GM19035 (cell line): ENCODE measurements around the gene SLC43A3.

Source experiments
- ATAC-seq: cut with Tn5 transposase; IDR thresholded peaks from one replicate; pipeline ENCODE4 v1.9.1; 2021; ENCODE audit not compliant: unreplicated experiment

The SLC43A3 gene

DNA sequence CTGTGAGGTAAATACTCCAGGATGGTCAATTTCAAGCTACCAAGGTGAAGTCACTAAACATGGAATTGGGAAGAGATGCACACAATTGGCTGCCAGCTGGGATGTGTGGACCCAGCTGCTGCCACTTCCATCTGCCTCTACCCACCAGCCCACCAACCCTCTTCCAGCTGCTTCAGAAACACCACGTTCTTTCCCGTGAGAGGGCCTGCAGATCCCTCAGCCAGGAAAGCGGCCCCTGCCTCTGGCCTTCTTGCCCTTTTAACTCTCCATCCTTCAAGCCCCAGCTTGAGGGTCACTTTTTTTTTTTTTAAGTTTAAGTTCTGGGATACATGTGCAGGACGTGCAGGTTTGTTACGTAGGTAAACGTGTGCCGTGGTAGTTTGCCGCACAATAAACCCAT lies 65.9 kb downstream of the SLC43A3 start:
- ATAC-seq: no peak

DNA sequence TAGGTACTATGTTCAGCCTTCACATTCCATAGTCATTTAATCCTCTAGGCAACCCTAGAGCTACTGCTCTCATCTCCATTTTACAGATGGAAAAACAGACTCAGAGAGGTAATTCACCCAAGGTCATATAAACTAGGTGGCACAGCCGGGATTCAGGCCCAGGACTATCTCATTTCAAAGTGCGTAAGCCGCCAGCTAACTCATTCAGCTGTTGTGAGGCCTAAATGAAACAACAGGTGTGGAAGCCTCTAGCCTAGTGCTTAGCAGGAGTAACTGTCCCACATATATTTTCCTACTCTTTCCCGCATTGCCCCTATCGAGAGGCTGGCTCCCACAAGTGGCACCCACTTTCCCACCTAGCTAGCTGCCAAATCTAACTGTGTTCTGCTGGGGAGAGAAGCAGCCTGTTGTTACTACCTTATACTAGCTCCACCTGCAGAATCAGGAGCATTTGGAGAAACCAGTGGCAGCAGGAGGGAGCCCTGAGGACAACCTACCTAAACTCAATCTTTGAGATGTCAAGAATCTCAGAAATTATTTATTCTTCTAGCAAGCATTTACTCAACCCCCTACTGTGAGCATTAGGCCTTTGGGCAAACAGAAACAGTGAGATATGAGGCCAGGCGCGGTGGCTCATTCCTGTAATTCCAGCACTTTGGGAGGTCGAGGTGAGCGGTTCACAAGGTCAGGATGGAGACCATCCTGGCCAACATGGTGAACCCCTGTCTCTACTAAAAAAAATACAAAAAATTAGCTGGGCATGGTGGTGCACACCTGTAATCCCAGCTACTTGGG lies 66.8 kb downstream of the SLC43A3 start:
- no peak for ATAC-seq

DNA sequence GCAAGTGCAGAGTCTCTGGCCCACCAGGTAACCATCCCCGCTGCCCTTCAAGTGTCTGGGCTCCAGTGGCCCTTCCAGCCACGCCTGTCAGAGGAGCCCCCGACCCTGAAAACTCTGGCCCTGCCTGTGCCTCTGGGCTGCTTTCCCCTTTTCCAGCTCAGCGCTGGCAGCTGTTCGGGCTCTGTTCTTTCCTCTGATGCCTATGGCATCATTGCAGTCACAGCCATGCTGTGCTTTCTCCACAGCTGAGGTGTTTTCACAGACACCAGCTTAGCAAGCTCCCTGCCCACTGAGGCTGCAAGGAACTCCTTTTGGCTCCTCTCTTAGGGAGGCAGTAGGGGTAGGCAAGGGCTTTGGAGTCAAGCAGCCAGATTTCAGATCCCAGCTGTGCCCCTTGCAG lies 67.5 kb downstream of the SLC43A3 start:
- ATAC-seq: no peak

DNA sequence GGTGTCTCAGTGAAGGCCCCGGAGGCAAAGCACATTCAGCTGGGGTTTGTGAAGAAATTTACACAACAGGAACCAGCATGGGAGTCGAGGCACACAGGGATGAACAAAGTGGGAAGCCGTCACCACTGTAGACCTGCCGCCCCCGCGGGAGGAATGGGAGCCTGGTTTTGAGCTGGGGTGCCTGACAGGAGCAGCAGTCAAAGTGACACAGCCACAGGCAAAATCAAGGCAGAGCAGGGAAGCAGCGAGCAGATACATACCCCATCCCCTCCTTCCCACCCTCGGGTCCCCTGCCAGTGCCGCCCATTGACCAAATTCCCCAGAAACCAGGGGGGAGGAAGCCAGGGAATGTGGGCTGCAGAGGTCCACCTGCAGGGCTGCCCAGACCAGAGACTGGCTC lies 67.9 kb downstream of the SLC43A3 start:
- ATAC-seq: no peak

GRCh38 chr11:57358543-57358961 lies 68.4 kb downstream of the SLC43A3 start:
- ATAC-seq: no peak

- ATAC-seq: no peak
Measured at GRCh38 chr11:57357856-57358255, 69.1 kb downstream of the SLC43A3 start.

DNA sequence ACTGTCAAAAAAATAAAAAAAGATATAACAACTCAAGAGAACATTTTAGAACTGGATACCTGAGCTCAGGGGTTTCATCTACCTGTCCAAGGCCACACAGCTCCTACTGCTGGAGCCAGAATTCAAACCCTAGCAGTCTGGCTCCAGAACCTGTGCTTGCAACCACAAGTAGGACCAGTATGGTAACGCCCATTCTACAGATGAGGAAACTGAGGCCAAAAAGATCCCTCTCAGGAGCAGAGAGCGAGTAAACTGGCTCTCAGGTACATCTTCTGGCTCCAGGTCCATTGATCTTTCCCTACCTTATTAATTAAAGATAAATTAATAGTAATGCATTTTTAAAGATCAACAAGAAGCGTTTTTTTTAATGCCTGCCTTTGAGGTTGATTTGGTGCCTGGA lies 69.6 kb downstream of the SLC43A3 start:
- no peak for ATAC-seq
